ENCODE measurements around the gene PPP3CB. TPM values are rescaled to one million over a fixed set of nuclear protein-coding genes. Genes with fewer than 3 reads are reported as not detected.

The PPP3CB gene
- total RNA-seq, 1 experiment from 2014 or later = 43.8 TPM

DNA sequence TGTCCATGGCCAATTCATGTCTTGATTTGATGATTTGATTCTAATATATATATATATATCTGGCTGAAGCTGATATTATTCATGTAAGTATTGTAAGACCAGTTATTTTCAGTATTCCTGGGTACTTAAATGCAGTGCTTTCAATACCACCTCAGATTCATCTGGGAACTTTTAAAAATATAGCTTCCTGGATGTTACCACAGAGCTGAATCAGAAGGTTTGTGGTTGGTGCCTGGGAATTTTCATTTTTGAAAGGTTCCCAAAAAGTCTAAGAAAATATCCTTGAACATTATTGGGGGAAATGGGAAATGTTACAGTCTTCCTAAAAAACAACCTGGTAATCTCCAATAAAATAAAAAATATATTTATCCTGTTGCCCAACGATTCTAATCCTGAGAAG is 10.7 kb upstream of the PPP3CB start:
- H3K36me3 ChIP-seq (ENCODE audit: low read depth, low read length) = peaks cover 9% of the 10 kb centered on the region; the same call in 1 of the 2 replicates
- DNase-seq (no peak), ATAC-seq (no peak)
- no peak overlapping the region for H3K9ac ChIP-seq (ENCODE audit: low read length)
- no peaks in the 10 kb centered on the region for H3K27me3 ChIP-seq (ENCODE audit: low read length)
- no peaks in the 10 kb centered on the region for H3K79me2 ChIP-seq (ENCODE audit: low read length)
- TF ChIP-seq EZH2phosphoT487 (IDR thresholded peaks at IDR 0.05; ENCODE audit: borderline replicate concordance, low read length) = no peak
- TF ChIP-seq EZH2 (IDR thresholded peaks at IDR 0.05; ENCODE audit: low read length, unreplicated experiment) = no peak
- TF ChIP-seq, protein P1, sequence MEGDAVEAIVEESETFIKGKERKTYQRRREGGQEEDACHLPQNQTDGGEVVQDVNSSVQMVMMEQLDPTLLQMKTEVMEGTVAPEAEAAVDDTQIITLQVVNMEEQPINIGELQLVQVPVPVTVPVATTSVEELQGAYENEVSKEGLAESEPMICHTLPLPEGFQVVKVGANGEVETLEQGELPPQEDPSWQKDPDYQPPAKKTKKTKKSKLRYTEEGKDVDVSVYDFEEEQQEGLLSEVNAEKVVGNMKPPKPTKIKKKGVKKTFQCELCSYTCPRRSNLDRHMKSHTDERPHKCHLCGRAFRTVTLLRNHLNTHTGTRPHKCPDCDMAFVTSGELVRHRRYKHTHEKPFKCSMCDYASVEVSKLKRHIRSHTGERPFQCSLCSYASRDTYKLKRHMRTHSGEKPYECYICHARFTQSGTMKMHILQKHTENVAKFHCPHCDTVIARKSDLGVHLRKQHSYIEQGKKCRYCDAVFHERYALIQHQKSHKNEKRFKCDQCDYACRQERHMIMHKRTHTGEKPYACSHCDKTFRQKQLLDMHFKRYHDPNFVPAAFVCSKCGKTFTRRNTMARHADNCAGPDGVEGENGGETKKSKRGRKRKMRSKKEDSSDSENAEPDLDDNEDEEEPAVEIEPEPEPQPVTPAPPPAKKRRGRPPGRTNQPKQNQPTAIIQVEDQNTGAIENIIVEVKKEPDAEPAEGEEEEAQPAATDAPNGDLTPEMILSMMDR (conservative IDR thresholded peaks at IDR 0.05; ENCODE audit: low read depth, low read length) = no peak
- H3K9me3 ChIP-seq (ENCODE audit: low read length) = no peaks in the 10 kb centered on the region
- ChIA-PET CTCF (no interaction called here), POLR2A (ENCODE audit: unreplicated experiment) (interaction anchor here (0.7 kb wide), 1 partner anchor 131 kb away, joined by 3 read pairs; no protein-coding TSS in a partner anchor)
- intact Hi-C loops (cut with micrococcal nuclease) = no loop called here
- no peak overlapping the region for H3K27ac ChIP-seq (ENCODE audit: low read length)
- H3K9me2 ChIP-seq (replicated peaks; ENCODE audit: low read length) = no peaks in the 10 kb centered on the region
- H3K4me2 ChIP-seq (ENCODE audit: low read length) = no peak overlapping the region
- no peak overlapping the region for H3K4me3 ChIP-seq (ENCODE audit: low read length)
- H3K4me1 ChIP-seq (ENCODE audit: insufficient read depth, low read length) = peaks cover 4% of the 10 kb centered on the region
- no TSS peak for BruUV-seq (replicated peaks)
- H2AFZ ChIP-seq (ENCODE audit: low read length) = no peak overlapping the region
- no peaks in the 10 kb centered on the region for H3F3A ChIP-seq (ENCODE audit: low read length, unreplicated experiment)
- no peaks in the 10 kb centered on the region for H4K20me1 ChIP-seq (ENCODE audit: low read length)

DNA sequence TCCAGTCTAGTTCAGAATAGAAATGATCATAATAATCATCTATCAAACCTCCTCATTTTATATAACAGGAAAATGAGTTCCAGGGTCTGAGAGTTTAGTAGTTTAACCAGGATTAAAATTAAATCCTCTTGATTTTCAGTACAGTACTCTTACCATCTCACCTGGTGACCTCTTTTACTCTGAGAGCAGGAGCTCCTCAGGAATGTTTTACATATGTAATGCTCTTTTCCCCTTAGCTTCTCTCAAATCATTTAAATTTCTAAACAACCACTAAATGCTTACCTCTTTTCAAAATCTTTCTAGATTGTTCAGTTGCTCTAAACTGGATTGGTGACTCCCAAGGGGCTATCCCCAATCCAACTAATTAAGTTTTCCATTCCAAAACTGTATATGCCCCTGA is 10.2 kb upstream of the PPP3CB start:
- H3K4me2 ChIP-seq (ENCODE audit: low read length) = no peak overlapping the region
- ATAC-seq (no peak), DNase-seq (no peak)
- BruUV-seq (replicated peaks) = no TSS peak
- CTCF ChIA-PET = no interaction called here
- TF ChIP-seq EZH2phosphoT487 (IDR thresholded peaks at IDR 0.05; ENCODE audit: borderline replicate concordance, low read length) = no peak
- TF ChIP-seq, protein P1 (conservative IDR thresholded peaks at IDR 0.05; ENCODE audit: low read depth, low read length) = no peak
- no peak for TF ChIP-seq EZH2 (IDR thresholded peaks at IDR 0.05; ENCODE audit: low read length, unreplicated experiment)
- no peaks in the 10 kb centered on the region for H3K9me3 ChIP-seq (ENCODE audit: low read length)
- H3K36me3 ChIP-seq (ENCODE audit: low read depth, low read length) = peaks cover 9% of the 10 kb centered on the region; the same call in 1 of the 2 replicates
- H4K20me1 ChIP-seq (ENCODE audit: low read length) = no peaks in the 10 kb centered on the region
- POLR2A ChIA-PET (ENCODE audit: unreplicated experiment) = interaction anchor here (0.7 kb wide), 1 partner anchor 132 kb away, joined by 3 read pairs; no protein-coding TSS in a partner anchor
- H3K4me1 ChIP-seq (ENCODE audit: insufficient read depth, low read length) = peaks cover 6% of the 10 kb centered on the region
- H3K9me2 ChIP-seq (replicated peaks; ENCODE audit: low read length) = no peaks in the 10 kb centered on the region
- H3K4me3 ChIP-seq (ENCODE audit: low read length) = no peak overlapping the region
- no peaks in the 10 kb centered on the region for H3F3A ChIP-seq (ENCODE audit: low read length, unreplicated experiment)
- no peak overlapping the region for H2AFZ ChIP-seq (ENCODE audit: low read length)
- no peak overlapping the region for H3K27ac ChIP-seq (ENCODE audit: low read length)
- intact Hi-C loops (cut with micrococcal nuclease) = no loop called here
- H3K79me2 ChIP-seq (ENCODE audit: low read length) = no peaks in the 10 kb centered on the region
- H3K9ac ChIP-seq (ENCODE audit: low read length) = no peak overlapping the region
- no peaks in the 10 kb centered on the region for H3K27me3 ChIP-seq (ENCODE audit: low read length)

- Histone ChIP-seq H3K27me3 (ENCODE audit: low read length) (no peaks in the 10 kb centered on the region), H2AFZ (ENCODE audit: low read length) (no peak overlapping the region), H3K36me3 (ENCODE audit: low read depth, low read length) (peaks cover 15% of the 10 kb centered on the region; the same call in 1 of the 2 replicates), H3K79me2 (ENCODE audit: low read length) (no peaks in the 10 kb centered on the region), H3K9me2 (replicated peaks; ENCODE audit: low read length) (no peaks in the 10 kb centered on the region), H3K9ac (ENCODE audit: low read length) (no peak overlapping the region), H3K4me1 (ENCODE audit: insufficient read depth, low read length) (peaks cover 6% of the 10 kb centered on the region), H3F3A (ENCODE audit: low read length, unreplicated experiment) (no peaks in the 10 kb centered on the region), H3K27ac (ENCODE audit: low read length) (no peak overlapping the region), H3K9me3 (ENCODE audit: low read length) (no peaks in the 10 kb centered on the region), H4K20me1 (ENCODE audit: low read length) (no peaks in the 10 kb centered on the region), H3K4me2 (ENCODE audit: low read length) (no peak overlapping the region), H3K4me3 (ENCODE audit: low read length) (no peak overlapping the region)
- no peak for DNase-seq
- TF ChIP-seq, protein P1 (conservative IDR thresholded peaks at IDR 0.05; ENCODE audit: low read depth, low read length) = no peak
- TF ChIP-seq EZH2phosphoT487 (IDR thresholded peaks at IDR 0.05; ENCODE audit: borderline replicate concordance, low read length) (no peak), EZH2 (IDR thresholded peaks at IDR 0.05; ENCODE audit: low read length, unreplicated experiment) (no peak)
- no peak for ATAC-seq
- CTCF ChIA-PET = interaction anchor here (0.6 kb wide), 1 partner anchor 125 kb away, joined by 5 read pairs; no protein-coding TSS in a partner anchor
- no TSS peak for BruUV-seq (replicated peaks)
- POLR2A ChIA-PET (ENCODE audit: unreplicated experiment) = no interaction called here
- intact Hi-C loops (cut with micrococcal nuclease) = no loop called here
Observed at GRCh38 chr10:73503037-73503436, 7.2 kb upstream of the PPP3CB start.
